Esophagus squamous epithelium (tissue), 4 donors: Measurements from ENCODE around the gene UNC93A.

Source experiments
- POLR2A ChIP-seq, 4 donors: fragments of 450-650 bp; IDR thresholded peaks; one replicate each; pipeline ENCODE4 v1.6.1; 2017; ENCODE audit warnings: antibody characterized with exemption in 4 of 4, mild to moderate bottlenecking in 4 of 4, moderate library complexity in 3 of 4
- TF ChIP-seq, protein P1 (sequence below), 6 experiments: fragments of 450-650 bp in 4 of 6; fragments of 200-600 bp in 2 of 6; sonication (generic) in 2 of 6; IDR thresholded peaks; one replicate each; pipeline ENCODE4 v1.5.1; 2016 to 2019; ENCODE audit warnings: antibody characterized with exemption in 6 of 6, mild to moderate bottlenecking in 4 of 6, moderate library complexity in 4 of 6

DNA sequence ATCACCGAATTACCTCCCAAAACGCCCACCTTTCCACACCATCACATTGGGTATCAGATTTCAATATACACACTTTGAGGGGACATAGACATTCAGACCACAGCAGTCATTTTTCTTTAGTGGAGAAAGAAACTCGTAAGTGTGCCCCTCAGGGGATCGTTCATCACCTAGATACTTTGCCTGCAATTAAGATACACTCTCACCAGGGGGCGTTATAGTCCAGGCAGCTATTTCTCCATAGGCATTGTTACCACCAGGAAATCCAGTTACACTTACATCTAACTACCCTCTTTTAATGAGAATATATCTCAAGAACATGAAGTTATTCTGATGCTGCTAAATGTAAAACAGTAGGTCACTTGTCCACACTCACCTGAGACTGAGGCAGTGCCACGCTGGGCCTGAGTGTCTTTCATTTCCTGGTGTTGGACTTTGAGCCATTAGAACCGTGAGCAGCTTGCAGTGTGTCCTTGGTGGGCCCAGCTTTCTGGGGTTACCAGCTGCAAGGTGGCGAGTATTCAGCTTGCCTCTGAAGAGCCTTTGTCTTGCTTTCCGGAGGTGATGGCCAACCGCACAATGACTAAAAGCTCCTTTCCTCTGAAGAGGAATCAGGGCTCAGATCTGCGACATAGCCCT lies 35.1 kb upstream of the UNC93A start:
- TF ChIP-seq, protein P1, sequence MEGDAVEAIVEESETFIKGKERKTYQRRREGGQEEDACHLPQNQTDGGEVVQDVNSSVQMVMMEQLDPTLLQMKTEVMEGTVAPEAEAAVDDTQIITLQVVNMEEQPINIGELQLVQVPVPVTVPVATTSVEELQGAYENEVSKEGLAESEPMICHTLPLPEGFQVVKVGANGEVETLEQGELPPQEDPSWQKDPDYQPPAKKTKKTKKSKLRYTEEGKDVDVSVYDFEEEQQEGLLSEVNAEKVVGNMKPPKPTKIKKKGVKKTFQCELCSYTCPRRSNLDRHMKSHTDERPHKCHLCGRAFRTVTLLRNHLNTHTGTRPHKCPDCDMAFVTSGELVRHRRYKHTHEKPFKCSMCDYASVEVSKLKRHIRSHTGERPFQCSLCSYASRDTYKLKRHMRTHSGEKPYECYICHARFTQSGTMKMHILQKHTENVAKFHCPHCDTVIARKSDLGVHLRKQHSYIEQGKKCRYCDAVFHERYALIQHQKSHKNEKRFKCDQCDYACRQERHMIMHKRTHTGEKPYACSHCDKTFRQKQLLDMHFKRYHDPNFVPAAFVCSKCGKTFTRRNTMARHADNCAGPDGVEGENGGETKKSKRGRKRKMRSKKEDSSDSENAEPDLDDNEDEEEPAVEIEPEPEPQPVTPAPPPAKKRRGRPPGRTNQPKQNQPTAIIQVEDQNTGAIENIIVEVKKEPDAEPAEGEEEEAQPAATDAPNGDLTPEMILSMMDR (IDR thresholded peaks at IDR 0.05) = peak in 1 of 6 experiments; percentile 56
- no peak for TF ChIP-seq POLR2A (IDR thresholded peaks at IDR 0.05)
